ENCODE data around the gene PAWR.

- no peak for TF ChIP-seq CTCF (IDR thresholded peaks at IDR 0.05)
- no peak for TF ChIP-seq POLR2A (IDR thresholded peaks at IDR 0.05)
These were observed 2.3 kb upstream of the PAWR start for GRCh38 chr12:79692860-79693577.

Data from right lobe of liver (tissue), 4 donors.